Measurements from ENCODE around the gene SLC35F3. TPM values are rescaled to one million over a fixed set of nuclear protein-coding genes. Genes with fewer than 3 reads are reported as not detected.

The SLC35F3 gene
- total RNA-seq, 1 experiment from 2014 or later = not detected

GRCh38 chr1:234234199-234234598 lies 329.7 kb downstream of the SLC35F3 start:
- Histone ChIP-seq H3K36me3 (ENCODE audit: control insufficient read depth, insufficient read depth, low read length) (no peaks in the 10 kb centered on the region), H3K9me3 (no peaks in the 10 kb centered on the region), H3K4me3 (ENCODE audit: low read depth, low read length) (no peak overlapping the region), H3K4me1 (no peaks in the 10 kb centered on the region), H3K27me3 (replicated peaks; ENCODE audit: control insufficient read depth, insufficient read depth, low read length) (no peaks in the 10 kb centered on the region)
- no peak for DNase-seq
- no peaks in the 10 kb centered on the region for H3K36me3 Mint-ChIP-seq (ENCODE audit: insufficient read depth, unreplicated experiment)
- no peak for TF ChIP-seq CTCF (IDR thresholded peaks at IDR 0.05; ENCODE audit: insufficient read depth in 1 of 2, low read depth in 1 of 2, low read length in 1 of 2, severe bottlenecking in 1 of 2, unreplicated experiment in 1 of 2)
- intact Hi-C loops (cut with micrococcal nuclease; ENCODE audit: unreplicated experiment) = no loop called here
- CTCF ChIA-PET = no interaction called here
- POLR2A ChIA-PET = no interaction called here
- H3K4me1 Mint-ChIP-seq (ENCODE audit: low read depth, unreplicated experiment) = peaks cover 6% of the 10 kb centered on the region
- no peak overlapping the region for H3K27ac Mint-ChIP-seq (ENCODE audit: unreplicated experiment)
- H3K4me3 Mint-ChIP-seq (ENCODE audit: unreplicated experiment) = no peak overlapping the region
- H3K9me3 Mint-ChIP-seq (ENCODE audit: unreplicated experiment) = no peaks in the 10 kb centered on the region
- peaks cover 30% of the 10 kb centered on the region for H3K27me3 Mint-ChIP-seq (ENCODE audit: insufficient read depth, unreplicated experiment)
- no TSS peak for BruUV-seq (replicated peaks)

GRCh38 chr1:234235434-234235881 lies 331.0 kb downstream of the SLC35F3 start:
- BruUV-seq (replicated peaks) = no TSS peak
- no peak for DNase-seq
- Histone ChIP-seq H3K9me3 (no peaks in the 10 kb centered on the region), H3K4me1 (no peaks in the 10 kb centered on the region), H3K4me3 (ENCODE audit: low read depth, low read length) (no peak overlapping the region), H3K36me3 (ENCODE audit: control insufficient read depth, insufficient read depth, low read length) (no peaks in the 10 kb centered on the region), H3K27me3 (replicated peaks; ENCODE audit: control insufficient read depth, insufficient read depth, low read length) (no peaks in the 10 kb centered on the region)
- Mint-ChIP-seq H3K36me3 (ENCODE audit: insufficient read depth, unreplicated experiment) (no peaks in the 10 kb centered on the region), H3K4me1 (ENCODE audit: low read depth, unreplicated experiment) (peaks cover 4% of the 10 kb centered on the region), H3K4me3 (ENCODE audit: unreplicated experiment) (no peak overlapping the region), H3K27me3 (ENCODE audit: insufficient read depth, unreplicated experiment) (peaks cover 24% of the 10 kb centered on the region), H3K9me3 (ENCODE audit: unreplicated experiment) (no peaks in the 10 kb centered on the region), H3K27ac (ENCODE audit: unreplicated experiment) (no peak overlapping the region)
- TF ChIP-seq CTCF (IDR thresholded peaks at IDR 0.05; ENCODE audit: insufficient read depth in 1 of 2, low read depth in 1 of 2, low read length in 1 of 2, severe bottlenecking in 1 of 2, unreplicated experiment in 1 of 2) = no peak
- CTCF ChIA-PET = interaction anchor here (0.6 kb wide), 1 partner anchor 82 kb away, joined by 3 read pairs; no protein-coding TSS in a partner anchor
- POLR2A ChIA-PET = no interaction called here
- intact Hi-C loops (cut with micrococcal nuclease; ENCODE audit: unreplicated experiment) = no loop called here

- no peaks in the 10 kb centered on the region for H3K27me3 ChIP-seq (replicated peaks; ENCODE audit: control insufficient read depth, insufficient read depth, low read length)
- Mint-ChIP-seq H3K27me3 (ENCODE audit: insufficient read depth, unreplicated experiment) (peaks cover 20% of the 10 kb centered on the region), H3K27ac (ENCODE audit: unreplicated experiment) (no peak overlapping the region), H3K4me3 (ENCODE audit: unreplicated experiment) (no peak overlapping the region), H3K36me3 (ENCODE audit: insufficient read depth, unreplicated experiment) (no peaks in the 10 kb centered on the region), H3K4me1 (ENCODE audit: low read depth, unreplicated experiment) (no peaks in the 10 kb centered on the region), H3K9me3 (ENCODE audit: unreplicated experiment) (no peaks in the 10 kb centered on the region)
- POLR2A ChIA-PET = no interaction called here
- no peaks in the 10 kb centered on the region for H3K36me3 ChIP-seq (ENCODE audit: control insufficient read depth, insufficient read depth, low read length)
- no peak for TF ChIP-seq CTCF (IDR thresholded peaks at IDR 0.05; ENCODE audit: insufficient read depth in 1 of 2, low read depth in 1 of 2, low read length in 1 of 2, severe bottlenecking in 1 of 2, unreplicated experiment in 1 of 2)
- CTCF ChIA-PET = no interaction called here
- no peak overlapping the region for H3K4me3 ChIP-seq (ENCODE audit: low read depth, low read length)
- H3K9me3 ChIP-seq = no peaks in the 10 kb centered on the region
- no peaks in the 10 kb centered on the region for H3K4me1 ChIP-seq
- BruUV-seq (replicated peaks) = no TSS peak
- no peak for DNase-seq
- intact Hi-C loops (cut with micrococcal nuclease; ENCODE audit: unreplicated experiment) = no loop called here
Measured at GRCh38 chr1:234237393-234237792, 332.9 kb downstream of the SLC35F3 start.
